HUES64 (cell line): Measurements from ENCODE around the gene CDK18.

Experiments
- H3K27ac ChIP-seq: 2 replicates; pipeline ENCODE4 v1.7.0; 2013; ENCODE audit warnings: low read depth, low read length, inconsistent platforms
- H3K27me3 ChIP-seq: 2 replicates; pipeline ENCODE4 v1.6.1; 2013; ENCODE audit warnings: mild to moderate bottlenecking, low read length; ENCODE audit not compliant: insufficient read depth
- H3K36me3 ChIP-seq: 2 replicates; pipeline ENCODE4 v1.6.1; 2013; ENCODE audit warnings: mild to moderate bottlenecking, low read length; ENCODE audit not compliant: insufficient read depth
- H3K4me1 ChIP-seq: 2 replicates; pipeline ENCODE4 v1.6.1; 2013; ENCODE audit warnings: mild to moderate bottlenecking, low read length, moderate library complexity; ENCODE audit not compliant: insufficient read depth
- H3K4me3 ChIP-seq: 2 replicates; pipeline ENCODE4 v1.5.1; 2013; ENCODE audit warnings: mild to moderate bottlenecking, low read length, moderate library complexity
- H3K9ac ChIP-seq: 2 replicates; pipeline ENCODE4 v1.6.1; 2013; ENCODE audit warnings: mild to moderate bottlenecking, low read depth, low read length
- H3K9me3 ChIP-seq: 2 replicates; pipeline ENCODE4 v1.6.1; 2013; ENCODE audit warnings: low read depth, low read length; ENCODE audit not compliant: insufficient read depth
- WGBS: fragments of 150-250, 120-280 bp; methylation state at CpG from one replicate; pipeline ENCODE4 v1.1.7; 2013; ENCODE audit warnings: missing lambda C conversion rate; 5-methylcytosine and 5-hydroxymethylcytosine counted together

CDK18 gene

DNA sequence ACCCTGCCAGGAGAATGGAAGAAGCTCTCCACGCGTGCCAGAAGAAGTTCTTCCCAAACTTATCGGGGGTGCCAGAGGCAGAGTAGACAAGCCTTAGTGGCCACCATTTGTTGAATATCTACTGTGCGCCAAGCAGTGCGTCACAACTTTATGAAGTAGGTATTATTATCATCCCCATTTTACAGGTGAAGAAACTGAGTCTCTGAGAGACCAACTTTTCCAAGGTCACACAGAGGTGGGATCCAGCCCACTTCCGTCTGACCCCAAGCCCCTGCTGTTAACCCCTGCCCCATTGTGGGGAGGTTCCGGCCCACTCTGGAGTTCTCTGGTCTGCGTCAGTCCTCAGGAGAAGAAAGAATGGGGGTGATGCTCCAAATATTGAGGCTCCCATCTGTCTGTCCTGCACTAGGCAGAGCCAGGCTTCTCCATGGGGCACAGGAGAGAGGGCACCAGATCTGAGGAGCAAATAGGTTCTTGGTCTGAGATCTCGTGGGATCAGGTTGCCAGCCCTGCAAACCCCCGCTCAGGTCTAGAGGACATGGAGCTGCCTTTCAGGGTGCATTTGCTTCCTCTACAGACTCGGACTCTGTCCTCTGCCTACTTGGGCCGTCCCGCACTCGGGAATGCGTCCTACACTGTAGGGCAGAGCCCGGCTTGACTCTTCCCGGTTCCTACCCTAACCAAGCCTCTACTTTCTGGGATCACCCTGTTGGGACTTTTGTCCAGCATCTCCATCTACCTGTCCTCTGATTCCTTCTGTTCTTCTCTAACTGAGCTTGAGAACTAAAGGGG is 2.1 kb downstream of the CDK18 start:
- 93% methylated on average over 17 of the region's 17 CpGs for WGBS
- Histone ChIP-seq H3K27ac (no peak overlapping the region), H3K9ac (no peak overlapping the region), H3K9me3 (no peaks in the 10 kb centered on the region), H3K36me3 (no peaks in the 10 kb centered on the region), H3K4me3 (no peak overlapping the region), H3K27me3 (no peaks in the 10 kb centered on the region), H3K4me1 (peaks cover 17% of the 10 kb centered on the region)

DNA sequence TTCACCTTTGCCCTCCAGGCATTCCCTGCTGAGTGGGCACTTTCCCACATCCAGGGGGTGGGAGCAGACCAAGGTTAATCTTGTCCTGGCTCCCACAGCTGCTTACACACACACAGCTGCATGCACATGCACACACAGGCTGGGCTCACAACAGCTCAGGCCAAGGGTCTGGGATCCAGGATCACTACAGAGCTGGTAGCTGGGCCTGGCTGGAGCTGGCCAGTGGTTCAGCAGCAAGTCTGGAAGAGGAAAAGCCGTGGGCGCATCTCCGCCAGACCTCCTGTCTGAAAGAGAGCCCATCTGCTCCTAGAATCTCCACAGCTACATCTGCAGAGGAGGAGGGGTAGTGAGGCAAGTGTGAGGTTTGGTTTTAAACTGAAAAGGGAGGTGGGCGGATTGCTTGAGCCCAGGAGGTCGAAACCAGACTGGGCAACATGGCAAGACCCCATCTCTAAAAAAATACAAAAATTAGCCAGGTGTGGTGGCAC is 3.8 kb downstream of the CDK18 start:
- 93% methylated on average over 5 of the region's 5 CpGs for whole genome bisulfite sequencing
- H3K27me3 ChIP-seq, result no peaks in the 10 kb centered on the region
- H3K27ac ChIP-seq, result no peak overlapping the region
- no peak overlapping the region for H3K9ac ChIP-seq
- no peaks in the 10 kb centered on the region for H3K9me3 ChIP-seq
- H3K36me3 ChIP-seq, result no peaks in the 10 kb centered on the region
- no peak overlapping the region for H3K4me3 ChIP-seq
- H3K4me1 ChIP-seq, result peaks cover 18% of the 10 kb centered on the region

DNA sequence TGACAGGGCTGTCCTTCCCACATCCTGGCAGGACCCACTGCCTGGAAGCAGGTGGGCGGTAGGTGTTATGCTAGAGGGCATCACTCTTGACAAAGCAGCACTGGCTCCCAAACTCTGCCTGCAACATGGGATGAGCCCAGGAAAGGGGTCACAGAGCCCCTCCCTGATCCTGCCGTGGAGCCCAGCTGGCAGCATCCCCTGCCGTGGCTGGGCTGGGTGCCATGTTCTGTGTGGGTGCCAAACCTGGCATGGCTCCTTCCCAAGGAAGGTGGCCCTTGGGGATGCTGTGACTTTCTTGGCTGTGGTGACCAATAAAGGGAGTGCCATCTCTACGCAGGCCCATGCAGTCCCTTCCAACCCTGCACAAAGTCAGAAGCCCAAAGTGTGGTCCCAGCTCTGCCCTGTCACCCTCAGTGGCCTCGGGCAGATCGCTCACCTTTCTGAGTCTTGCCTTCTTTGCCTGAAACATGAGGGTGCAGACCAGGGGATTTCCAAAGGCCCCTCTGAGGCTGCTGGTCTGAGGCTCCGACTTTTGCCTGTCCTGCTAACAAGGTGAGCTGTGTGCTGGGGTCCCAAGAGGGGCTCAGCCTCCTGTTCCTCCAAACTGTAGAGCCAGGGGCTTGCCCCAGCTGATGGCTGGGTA is 6.0 kb downstream of the CDK18 start:
- H3K9me3 ChIP-seq, result no peaks in the 10 kb centered on the region
- H3K27ac ChIP-seq, result no peak overlapping the region
- H3K36me3 ChIP-seq, result no peaks in the 10 kb centered on the region
- H3K27me3 ChIP-seq, result no peaks in the 10 kb centered on the region
- H3K4me3 ChIP-seq, result no peak overlapping the region
- H3K9ac ChIP-seq, result no peak overlapping the region
- H3K4me1 ChIP-seq, result peaks cover 21% of the 10 kb centered on the region
- WGBS, result 92% methylated on average over 7 of the region's 7 CpGs

DNA sequence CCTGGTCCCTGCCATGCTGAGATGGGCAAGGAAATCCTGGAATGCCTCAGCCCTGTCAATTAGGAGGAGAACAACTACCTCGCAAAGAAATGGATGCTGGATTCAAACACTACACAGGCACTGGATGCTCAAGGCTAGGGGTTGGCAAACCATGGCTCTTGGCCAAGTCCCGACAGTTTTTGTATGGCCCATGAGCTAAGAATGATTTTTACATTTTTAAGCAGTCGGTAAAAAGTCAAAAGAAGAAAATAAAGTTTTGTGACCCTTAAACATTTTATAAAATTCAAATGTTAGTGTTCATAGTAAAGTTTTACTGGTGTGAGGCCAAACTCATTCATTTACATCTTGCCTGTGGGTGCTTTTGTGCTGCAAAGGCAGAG is 6.5 kb downstream of the CDK18 start:
- 92% methylated on average over 3 of the region's 3 CpGs for WGBS
- no peak overlapping the region for H3K27ac ChIP-seq
- no peaks in the 10 kb centered on the region for H3K9me3 ChIP-seq
- H3K4me3 ChIP-seq, result no peak overlapping the region
- H3K36me3 ChIP-seq, result no peaks in the 10 kb centered on the region
- H3K4me1 ChIP-seq, result peaks cover 21% of the 10 kb centered on the region
- no peaks in the 10 kb centered on the region for H3K27me3 ChIP-seq
- H3K9ac ChIP-seq, result no peak overlapping the region

DNA sequence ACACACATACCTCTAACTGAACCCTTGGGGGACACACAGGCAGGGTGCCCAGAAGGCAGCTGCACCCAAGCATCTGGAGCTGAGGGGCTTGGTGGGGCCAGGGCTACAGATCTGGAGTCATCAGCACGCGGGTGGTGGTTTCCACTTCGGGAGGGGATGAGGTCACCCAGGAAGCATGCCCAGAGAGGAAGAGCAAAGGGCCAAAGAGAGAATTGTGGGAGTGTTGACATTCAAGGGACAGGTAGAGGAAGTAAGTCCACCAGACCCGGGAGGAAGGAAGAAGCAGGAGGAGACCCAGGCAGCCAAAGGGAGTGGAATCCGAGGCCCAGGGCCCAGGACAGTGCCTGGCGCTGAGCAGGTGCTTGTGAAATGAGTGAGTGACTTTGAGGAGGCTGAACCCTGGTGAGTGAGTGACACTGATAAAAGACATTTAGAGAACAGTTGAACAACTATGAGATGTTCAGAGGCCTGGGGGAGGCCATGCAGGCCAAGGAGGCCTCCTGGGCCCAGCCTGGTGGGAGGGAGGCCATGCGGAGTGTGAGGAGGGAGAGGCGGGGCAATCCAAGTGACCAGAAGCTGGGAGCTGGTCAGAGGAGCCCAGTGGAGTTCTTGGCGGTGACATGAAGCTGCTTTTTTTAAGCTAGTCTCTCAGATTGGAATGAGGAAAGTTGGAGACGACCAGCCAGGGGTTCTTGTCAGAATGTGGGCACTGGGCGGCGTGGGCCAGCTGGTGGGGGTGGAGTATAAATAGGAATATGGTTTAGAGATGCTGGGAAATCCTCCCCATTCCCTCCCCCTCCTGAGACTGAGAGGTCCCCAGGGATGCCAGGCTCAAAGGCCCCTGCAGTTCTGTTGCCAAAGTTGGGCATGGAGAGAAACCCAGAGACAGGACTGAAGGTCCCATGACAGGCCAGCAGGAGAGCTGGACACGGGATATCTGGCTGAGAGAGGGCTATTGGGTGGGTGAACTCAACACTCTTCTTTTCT is 7.9 kb downstream of the CDK18 start:
- WGBS, result 86% methylated on average over 12 of the region's 13 CpGs
- Histone ChIP-seq H3K27me3 (no peaks in the 10 kb centered on the region), H3K36me3 (no peaks in the 10 kb centered on the region), H3K4me1 (peaks cover 14% of the 10 kb centered on the region), H3K9me3 (no peaks in the 10 kb centered on the region), H3K4me3 (no peak overlapping the region), H3K9ac (no peak overlapping the region), H3K27ac (no peak overlapping the region)

DNA sequence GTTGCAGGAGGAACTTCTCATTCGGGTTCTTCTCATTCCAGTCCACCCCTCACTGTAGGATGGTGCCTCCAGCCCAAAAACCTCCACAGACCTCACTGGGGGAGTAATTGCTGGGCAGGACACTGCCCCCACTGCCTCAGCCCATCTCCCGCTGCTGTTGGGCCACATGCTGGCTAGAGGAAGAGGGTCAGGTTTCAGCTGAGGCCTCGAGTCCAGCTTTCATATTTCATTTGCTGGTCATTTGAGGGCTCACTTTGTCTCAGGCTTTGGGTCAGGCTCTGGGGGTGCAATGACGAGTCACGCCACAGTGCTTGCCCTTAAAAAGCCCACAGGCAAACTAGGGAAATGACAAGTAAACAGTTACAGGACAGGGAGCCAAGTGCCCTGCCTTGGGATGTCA is 9.3 kb downstream of the CDK18 start:
- 63% methylated on average over 5 of the region's 5 CpGs for WGBS
- Histone ChIP-seq H3K27me3 (no peaks in the 10 kb centered on the region), H3K9ac (no peak overlapping the region), H3K4me1 (peaks cover 14% of the 10 kb centered on the region), H3K4me3 (no peak overlapping the region), H3K27ac (no peak overlapping the region), H3K36me3 (no peaks in the 10 kb centered on the region), H3K9me3 (no peaks in the 10 kb centered on the region)

DNA sequence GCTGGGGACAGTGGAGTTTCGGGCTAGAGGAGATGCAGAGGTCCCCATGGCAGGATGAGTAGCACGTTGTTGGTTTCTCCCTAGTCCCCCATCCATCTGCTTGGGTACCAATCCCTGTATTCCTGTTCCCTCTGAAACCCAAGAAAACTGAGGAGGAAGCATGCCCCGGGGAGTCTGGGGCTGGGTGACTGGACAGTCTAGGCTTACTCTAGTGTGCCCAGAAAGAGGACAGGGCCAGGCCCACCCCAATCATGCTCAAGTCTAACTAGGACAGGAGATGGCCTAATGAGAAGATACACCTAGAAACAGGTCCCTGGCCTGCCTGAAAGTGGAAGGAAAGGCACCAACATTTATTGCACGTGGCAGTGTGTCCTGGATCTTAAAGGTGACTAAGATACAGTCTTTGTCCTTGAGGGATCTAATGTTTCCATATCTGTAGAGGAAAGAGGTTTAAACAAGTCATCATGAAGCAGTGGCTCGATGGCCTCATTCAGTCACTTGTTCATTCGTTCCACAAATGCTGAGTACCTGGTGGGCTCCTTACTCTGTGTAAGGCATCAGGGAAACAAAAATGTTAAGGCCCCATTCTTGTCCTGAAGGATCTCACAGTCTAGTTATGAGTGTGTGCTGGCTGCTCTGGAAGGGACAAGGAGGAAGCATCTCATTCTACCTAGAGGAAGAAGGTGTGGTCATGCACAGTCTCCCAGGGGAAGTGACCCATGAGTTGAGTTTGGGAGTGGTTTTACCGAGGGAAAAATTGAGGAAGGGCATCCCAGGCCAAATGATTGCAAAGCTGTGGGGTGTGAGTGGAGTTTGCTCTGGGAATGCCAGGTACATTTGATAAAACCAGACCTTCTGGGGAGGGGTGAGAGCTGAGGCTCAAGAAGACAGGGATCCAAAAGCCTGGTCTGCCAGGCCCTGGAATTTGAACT is 10.0 kb downstream of the CDK18 start:
- Histone ChIP-seq H3K27ac (no peak overlapping the region), H3K9me3 (no peaks in the 10 kb centered on the region), H3K4me3 (no peak overlapping the region), H3K27me3 (no peaks in the 10 kb centered on the region), H3K36me3 (no peaks in the 10 kb centered on the region), H3K9ac (no peak overlapping the region), H3K4me1 (peaks cover 20% of the 10 kb centered on the region)
- WGBS, result 93% methylated on average over 7 of the region's 7 CpGs

DNA sequence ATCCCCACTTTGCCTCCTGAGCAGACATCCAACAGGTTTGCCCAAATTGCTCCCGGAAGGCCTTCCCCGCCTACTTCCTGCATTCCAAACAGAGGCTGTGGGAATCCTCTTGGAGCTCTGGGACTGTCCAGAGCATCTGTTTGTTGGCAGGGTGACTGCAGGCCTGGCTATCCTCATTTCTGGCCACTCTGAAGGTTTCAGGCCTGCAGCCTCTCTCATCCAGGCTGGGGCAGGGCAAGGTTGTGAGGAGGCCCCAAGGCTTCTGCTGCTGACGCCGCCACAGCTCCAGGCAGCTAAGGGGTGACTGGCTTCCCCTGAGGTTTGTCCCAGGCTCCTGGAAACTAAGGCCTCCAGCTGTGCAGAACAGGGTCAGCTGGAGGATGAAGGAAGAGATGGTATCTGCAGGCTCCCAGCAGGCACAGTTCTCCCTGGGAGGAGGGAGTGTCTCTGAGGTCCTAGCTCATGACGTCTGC is 11.3 kb downstream of the CDK18 start:
- H3K9me3 ChIP-seq, result no peaks in the 10 kb centered on the region
- no peak overlapping the region for H3K9ac ChIP-seq
- H3K36me3 ChIP-seq, result no peaks in the 10 kb centered on the region
- H3K4me1 ChIP-seq, result peaks cover 26% of the 10 kb centered on the region
- H3K27ac ChIP-seq, result no peak overlapping the region
- no peaks in the 10 kb centered on the region for H3K27me3 ChIP-seq
- WGBS, result 56% methylated on average over 5 of the region's 5 CpGs
- no peak overlapping the region for H3K4me3 ChIP-seq

DNA sequence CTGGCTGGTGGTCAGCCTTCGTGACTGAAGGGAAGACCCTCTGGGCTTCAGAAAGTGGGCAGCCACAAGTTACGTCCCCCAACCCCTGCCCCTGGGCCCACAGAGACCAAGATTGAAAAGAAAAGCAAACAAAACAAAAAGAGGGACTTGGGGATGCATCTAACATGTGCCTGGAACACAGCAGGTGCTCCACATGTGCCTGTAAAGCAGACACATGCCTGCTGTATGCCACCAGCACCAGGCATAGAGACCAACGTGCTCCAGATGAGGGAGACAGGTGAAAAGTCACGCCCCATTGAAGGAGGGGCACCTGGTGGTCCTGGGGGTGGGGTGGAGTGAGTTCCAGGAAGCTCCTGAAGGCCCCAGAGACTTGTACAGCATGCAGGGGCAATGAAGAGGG is 11.9 kb downstream of the CDK18 start:
- Histone ChIP-seq H3K9ac (no peak overlapping the region), H3K36me3 (no peaks in the 10 kb centered on the region), H3K4me3 (no peak overlapping the region), H3K27me3 (no peaks in the 10 kb centered on the region), H3K27ac (no peak overlapping the region), H3K4me1 (peaks cover 26% of the 10 kb centered on the region), H3K9me3 (no peaks in the 10 kb centered on the region)
- WGBS, result 72% methylated on average over 4 of the region's 4 CpGs

DNA sequence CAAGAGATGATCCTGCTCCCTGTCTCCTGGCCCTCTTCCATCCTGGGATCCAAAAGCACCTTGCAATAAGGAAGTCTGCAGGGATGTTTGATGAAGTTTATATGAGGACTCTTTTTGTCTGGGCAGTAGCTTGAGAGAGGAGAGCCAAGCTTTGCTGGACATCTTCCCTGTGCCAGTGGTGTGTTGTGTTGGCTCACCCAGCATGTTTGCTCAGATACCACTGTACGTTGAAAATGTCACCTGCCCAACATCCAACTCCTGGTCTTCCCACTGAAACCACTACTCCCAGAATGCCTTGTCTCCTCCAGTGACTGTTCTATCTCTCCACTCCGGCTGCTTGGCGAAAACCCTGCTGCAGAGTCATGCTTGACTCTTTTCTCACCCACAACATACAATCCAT is 12.8 kb downstream of the CDK18 start:
- no peaks in the 10 kb centered on the region for H3K9me3 ChIP-seq

More for the DNA sequence above, 12.8 kb downstream of the CDK18 start:
- Histone ChIP-seq H3K4me3 (no peak overlapping the region), H3K36me3 (no peaks in the 10 kb centered on the region), H3K9ac (no peak overlapping the region), H3K27ac (no peak overlapping the region), H3K4me1 (peaks cover 26% of the 10 kb centered on the region), H3K27me3 (no peaks in the 10 kb centered on the region)
- 90% methylated on average over 3 of the region's 3 CpGs for WGBS
